ENCODE measurements around the gene TENM3.

Gene TENM3

DNA sequence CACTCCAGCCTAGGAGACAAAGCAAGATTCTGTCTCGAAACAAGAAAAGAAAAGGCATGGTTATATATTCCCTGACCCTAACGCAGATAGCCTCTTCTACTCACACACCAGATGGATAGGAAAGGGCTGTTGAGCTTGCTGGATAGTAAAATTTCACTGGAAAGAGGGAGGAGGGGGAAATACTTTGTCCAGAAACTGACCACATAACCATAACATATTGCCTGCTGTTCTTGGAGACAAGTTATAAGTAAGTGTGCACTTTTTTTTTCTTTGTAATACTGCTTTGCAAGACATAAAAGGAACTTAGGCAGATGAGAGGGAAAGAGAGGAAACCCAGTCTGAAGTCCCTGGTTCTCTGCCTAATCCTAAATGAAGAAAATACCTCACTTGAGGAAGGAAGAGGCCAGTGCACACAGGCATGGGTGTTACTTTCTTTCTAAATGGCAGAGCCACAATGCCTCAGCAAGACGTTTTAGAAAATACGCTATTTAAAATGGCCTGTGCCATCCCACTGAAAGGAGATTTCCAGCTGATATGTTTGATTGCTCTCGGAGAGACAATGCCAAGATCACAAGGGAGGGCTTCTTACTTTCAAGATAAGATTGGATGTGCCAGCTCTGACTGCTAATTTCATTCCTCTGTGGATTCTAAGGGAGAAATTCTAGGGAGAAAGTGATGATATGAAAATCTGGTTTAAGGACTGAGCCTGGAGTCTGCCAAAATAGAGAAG is 533.3 kb downstream of the TENM3 start (continued):
- TF ChIP-seq OSR1 (CRISPR knock-in tag; IDR thresholded peaks at IDR 0.05), result no peak

DNA sequence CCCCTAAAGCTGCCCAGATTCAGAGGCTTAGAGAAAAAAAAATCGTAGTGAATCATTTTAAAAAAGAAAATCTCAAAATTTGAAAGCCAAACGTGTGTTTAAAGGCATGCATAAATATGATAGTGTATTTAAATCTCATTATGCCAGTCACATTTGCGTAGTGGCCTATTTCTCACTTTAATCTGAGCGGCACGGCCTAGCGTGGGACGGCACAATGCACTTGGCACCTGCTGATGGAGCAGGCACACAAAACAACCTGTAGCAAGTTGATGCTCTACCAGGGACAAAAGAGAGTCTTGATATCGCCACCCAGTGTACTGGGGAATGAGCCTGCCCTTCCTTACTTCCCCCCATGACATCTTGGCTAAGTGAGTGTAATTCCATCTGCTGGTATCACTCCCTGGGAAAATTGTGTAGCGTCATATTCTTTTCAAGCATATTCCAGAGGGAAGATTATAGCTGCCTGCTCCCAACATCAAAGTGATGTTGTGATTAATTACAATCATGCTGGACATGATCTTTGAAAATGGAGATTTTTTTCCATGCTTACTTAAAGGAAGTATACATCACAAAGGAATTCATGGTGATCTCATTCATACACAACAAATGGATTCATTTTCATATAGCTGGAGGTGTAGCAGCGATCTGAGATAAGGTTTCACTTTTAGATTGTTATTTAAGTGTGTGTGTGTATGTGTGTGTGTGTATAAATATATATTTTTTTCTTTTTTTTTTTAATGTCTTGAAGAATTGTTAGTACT is 535.2 kb downstream of the TENM3 start:
- TF ChIP-seq SNAI2 (CRISPR knock-in tag; IDR thresholded peaks at IDR 0.05) (no peak), ZFP30 (CRISPR knock-in tag; IDR thresholded peaks at IDR 0.05) (no peak), TOX (CRISPR knock-in tag; IDR thresholded peaks at IDR 0.05; ENCODE audit: borderline replicate concordance) (no peak), CSDC2 (CRISPR knock-in tag; IDR thresholded peaks at IDR 0.05) (no peak), BACH2 (CRISPR knock-in tag; IDR thresholded peaks at IDR 0.05; ENCODE audit: borderline replicate concordance) (no peak)
- ATAC-seq, result no peak; the same call in 2 of the 3 replicates

- ATAC-seq, result no peak
- TF ChIP-seq ZNF565 (CRISPR knock-in tag; conservative IDR thresholded peaks at IDR 0.05; ENCODE audit: low read depth) (no peak), ZFP3 (CRISPR knock-in tag; IDR thresholded peaks at IDR 0.05) (no peak), ESRRG (CRISPR knock-in tag; IDR thresholded peaks at IDR 0.05) (no peak), SNAI2 (CRISPR knock-in tag; IDR thresholded peaks at IDR 0.05) (no peak), ZC3H10 (CRISPR knock-in tag; IDR thresholded peaks at IDR 0.05) (no peak), ISL1 (CRISPR knock-in tag; IDR thresholded peaks at IDR 0.05) (no peak), ARNTL (CRISPR knock-in tag; IDR thresholded peaks at IDR 0.05; ENCODE audit: borderline replicate concordance, low read depth) (no peak), RARB (CRISPR knock-in tag; IDR thresholded peaks at IDR 0.05) (no peak), GLIS3 (CRISPR knock-in tag; IDR thresholded peaks at IDR 0.05) (no peak), TOX (CRISPR knock-in tag; IDR thresholded peaks at IDR 0.05; ENCODE audit: borderline replicate concordance) (no peak), ZNF70 (CRISPR knock-in tag; IDR thresholded peaks at IDR 0.05) (no peak), ZFP30 (CRISPR knock-in tag; IDR thresholded peaks at IDR 0.05) (no peak), OSR1 (CRISPR knock-in tag; IDR thresholded peaks at IDR 0.05) (no peak), CSDC2 (CRISPR knock-in tag; IDR thresholded peaks at IDR 0.05) (no peak)
- TF ChIP-seq, protein P1, sequence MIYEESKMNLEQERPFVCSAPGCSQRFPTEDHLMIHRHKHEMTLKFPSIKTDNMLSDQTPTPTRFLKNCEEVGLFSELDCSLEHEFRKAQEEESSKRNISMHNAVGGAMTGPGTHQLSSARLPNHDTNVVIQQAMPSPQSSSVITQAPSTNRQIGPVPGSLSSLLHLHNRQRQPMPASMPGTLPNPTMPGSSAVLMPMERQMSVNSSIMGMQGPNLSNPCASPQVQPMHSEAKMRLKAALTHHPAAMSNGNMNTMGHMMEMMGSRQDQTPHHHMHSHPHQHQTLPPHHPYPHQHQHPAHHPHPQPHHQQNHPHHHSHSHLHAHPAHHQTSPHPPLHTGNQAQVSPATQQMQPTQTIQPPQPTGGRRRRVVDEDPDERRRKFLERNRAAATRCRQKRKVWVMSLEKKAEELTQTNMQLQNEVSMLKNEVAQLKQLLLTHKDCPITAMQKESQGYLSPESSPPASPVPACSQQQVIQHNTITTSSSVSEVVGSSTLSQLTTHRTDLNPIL (CRISPR knock-in tag; IDR thresholded peaks at IDR 0.05; ENCODE audit: low read depth), result no peak
Measured at GRCh38 chr4:182786991-182787390, 543.8 kb downstream of the TENM3 start.

GRCh38 chr4:182788201-182788600 is 545.0 kb downstream of the TENM3 start:
- no peak for ATAC-seq
- TF ChIP-seq BACH2 (CRISPR knock-in tag; IDR thresholded peaks at IDR 0.05; ENCODE audit: borderline replicate concordance), result no peak

DNA sequence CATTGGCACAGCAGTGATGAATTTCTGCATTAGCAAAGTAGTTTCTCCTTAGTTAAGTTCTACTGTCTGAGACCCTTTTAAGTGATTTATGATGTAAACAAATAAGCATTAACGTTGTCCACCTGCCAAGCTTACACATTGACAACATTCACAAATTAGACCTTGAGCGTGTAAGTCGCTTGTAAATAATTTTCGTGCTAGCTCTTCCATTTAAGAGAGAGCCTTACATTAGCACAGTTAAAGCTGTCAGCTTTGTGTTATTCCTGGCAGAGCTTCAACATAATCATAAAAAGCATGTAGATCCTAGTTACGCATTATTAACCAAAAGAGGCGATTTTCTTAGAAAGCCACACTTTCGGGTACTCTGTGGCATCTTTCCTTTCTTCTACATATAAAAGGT is 546.3 kb downstream of the TENM3 start:
- ATAC-seq, result no peak
- no peak for TF ChIP-seq ZC3H10 (CRISPR knock-in tag; IDR thresholded peaks at IDR 0.05)
- no peak for TF ChIP-seq ZFP30 (CRISPR knock-in tag; IDR thresholded peaks at IDR 0.05)
- no peak for TF ChIP-seq PPARA (CRISPR knock-in tag; IDR thresholded peaks at IDR 0.05; ENCODE audit: borderline replicate concordance)

DNA sequence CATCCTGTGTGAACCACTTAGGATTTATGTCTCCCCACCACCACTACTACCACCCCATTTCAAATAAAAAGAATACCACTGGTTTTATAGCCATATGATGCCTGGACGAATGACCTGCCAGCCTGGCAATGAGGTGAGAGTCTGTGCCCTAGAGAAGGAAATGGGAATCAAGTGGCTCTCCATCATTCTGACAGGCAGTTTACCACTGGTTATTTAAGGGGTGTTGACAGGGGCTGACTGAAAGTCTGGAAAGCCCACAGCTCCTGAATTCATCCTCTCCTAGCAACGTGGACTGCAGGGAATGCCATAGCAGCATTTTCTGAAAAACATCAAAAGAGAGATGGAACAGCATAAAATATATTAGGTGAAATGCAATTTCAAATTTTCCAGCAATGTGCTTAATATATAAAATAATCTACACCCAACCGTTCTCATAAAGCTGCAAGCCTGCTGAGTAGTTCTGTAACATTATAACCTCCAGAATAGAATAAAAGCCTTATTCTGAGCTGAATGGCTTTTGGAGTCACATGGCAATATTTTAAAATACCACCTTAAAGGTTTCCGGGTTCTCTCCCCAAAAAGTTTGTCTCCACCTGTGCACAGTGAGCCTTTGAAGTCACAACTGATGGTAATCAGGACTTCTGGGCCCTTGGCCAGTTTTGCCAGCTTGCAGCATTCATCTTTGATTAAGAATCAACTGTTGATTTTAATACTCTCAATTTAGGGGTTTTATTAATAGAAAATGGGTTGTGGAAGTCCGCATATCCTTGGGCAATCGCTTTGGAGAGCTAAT is 552.4 kb downstream of the TENM3 start:
- TF ChIP-seq GLIS3 (CRISPR knock-in tag; IDR thresholded peaks at IDR 0.05), result no peak
- no peak for TF ChIP-seq RARB (CRISPR knock-in tag; IDR thresholded peaks at IDR 0.05)
- TF ChIP-seq, protein P1 (CRISPR knock-in tag; IDR thresholded peaks at IDR 0.05; ENCODE audit: low read depth), result no peak
- no peak for TF ChIP-seq TOX (CRISPR knock-in tag; IDR thresholded peaks at IDR 0.05; ENCODE audit: borderline replicate concordance)
- TF ChIP-seq, protein P2, sequence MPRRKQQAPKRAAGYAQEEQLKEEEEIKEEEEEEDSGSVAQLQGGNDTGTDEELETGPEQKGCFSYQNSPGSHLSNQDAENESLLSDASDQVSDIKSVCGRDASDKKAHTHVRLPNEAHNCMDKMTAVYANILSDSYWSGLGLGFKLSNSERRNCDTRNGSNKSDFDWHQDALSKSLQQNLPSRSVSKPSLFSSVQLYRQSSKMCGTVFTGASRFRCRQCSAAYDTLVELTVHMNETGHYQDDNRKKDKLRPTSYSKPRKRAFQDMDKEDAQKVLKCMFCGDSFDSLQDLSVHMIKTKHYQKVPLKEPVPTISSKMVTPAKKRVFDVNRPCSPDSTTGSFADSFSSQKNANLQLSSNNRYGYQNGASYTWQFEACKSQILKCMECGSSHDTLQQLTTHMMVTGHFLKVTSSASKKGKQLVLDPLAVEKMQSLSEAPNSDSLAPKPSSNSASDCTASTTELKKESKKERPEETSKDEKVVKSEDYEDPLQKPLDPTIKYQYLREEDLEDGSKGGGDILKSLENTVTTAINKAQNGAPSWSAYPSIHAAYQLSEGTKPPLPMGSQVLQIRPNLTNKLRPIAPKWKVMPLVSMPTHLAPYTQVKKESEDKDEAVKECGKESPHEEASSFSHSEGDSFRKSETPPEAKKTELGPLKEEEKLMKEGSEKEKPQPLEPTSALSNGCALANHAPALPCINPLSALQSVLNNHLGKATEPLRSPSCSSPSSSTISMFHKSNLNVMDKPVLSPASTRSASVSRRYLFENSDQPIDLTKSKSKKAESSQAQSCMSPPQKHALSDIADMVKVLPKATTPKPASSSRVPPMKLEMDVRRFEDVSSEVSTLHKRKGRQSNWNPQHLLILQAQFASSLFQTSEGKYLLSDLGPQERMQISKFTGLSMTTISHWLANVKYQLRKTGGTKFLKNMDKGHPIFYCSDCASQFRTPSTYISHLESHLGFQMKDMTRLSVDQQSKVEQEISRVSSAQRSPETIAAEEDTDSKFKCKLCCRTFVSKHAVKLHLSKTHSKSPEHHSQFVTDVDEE (CRISPR knock-in tag; IDR thresholded peaks at IDR 0.05), result no peak
- TF ChIP-seq ZFP30 (CRISPR knock-in tag; IDR thresholded peaks at IDR 0.05), result no peak
- ATAC-seq, result no peak
